WTC11 (cell line): ENCODE data around the gene ETS1. TPM values are rescaled to one million over a fixed set of nuclear protein-coding genes. Genes with fewer than 3 reads are reported as not detected.

Experiments used
- ATAC-seq: fragments of 200-7000 bp; cut with Tn5 transposase; 2 replicates; pipeline ENCODE4 v1.10.0; 2021; ENCODE audit warnings: mild to moderate bottlenecking, moderate library complexity
- CTCF ChIA-PET: fragments of 300-600 bp; sonication (Branson Sonifier 250); formaldehyde crosslinking; loops from one replicate; lab custom pipeline; 2021; ENCODE audit warnings: antibody characterized with exemption; lab: Charles Lee
- POLR2A ChIA-PET: fragments of 350-600 bp; sonication (Branson Sonifier 250); formaldehyde crosslinking; loops from one replicate; lab custom pipeline; 2021; ENCODE audit warnings: antibody characterized with exemption; lab: Charles Lee
- DNase-seq: peaks from one replicate; pipeline ENCODE4 v3.0.0; 2021; ENCODE audit warnings: low spot score
- H3K27ac Mint-ChIP-seq: 2 replicates; pipeline ENCODE4 v1.8.0; 2021; ENCODE audit warnings: mixed read lengths
- H3K27me3 Mint-ChIP-seq: 2 replicates; pipeline ENCODE4 v1.8.0; 2021; ENCODE audit warnings: low read depth, mild to moderate bottlenecking, moderate library complexity, mixed read lengths
- H3K36me3 Mint-ChIP-seq: 2 replicates; pipeline ENCODE4 v1.8.0; 2021; ENCODE audit warnings: mixed read lengths
- H3K4me1 Mint-ChIP-seq: 2 replicates; pipeline ENCODE4 v1.8.0; 2022; ENCODE audit warnings: mixed read lengths
- H3K4me3 Mint-ChIP-seq: 2 replicates; pipeline ENCODE4 v1.8.0; 2021; ENCODE audit warnings: mild to moderate bottlenecking, moderate library complexity, mixed read lengths
- H3K9me3 Mint-ChIP-seq: 2 replicates; pipeline ENCODE4 v1.8.0; 2021; ENCODE audit warnings: mixed read lengths
- ATF1 ChIP-seq: sonication (generic); formaldehyde crosslinking; IDR thresholded peaks from 2 replicates; pipeline ENCODE4 v1.8.1; 2023; ENCODE audit warnings: mild to moderate bottlenecking, moderate library complexity, missing genetic modification reagents
- CREM ChIP-seq: sonication (generic); formaldehyde crosslinking; IDR thresholded peaks from 2 replicates; pipeline ENCODE4 v1.8.1; 2022; ENCODE audit warnings: mild to moderate bottlenecking, missing genetic modification reagents, moderate library complexity
- EMX1 ChIP-seq: fragments of 250-450 bp; sonication (Bioruptor Pico); IDR thresholded peaks from 2 replicates; pipeline ENCODE4 v1.8.0; 2021; ENCODE audit warnings: mild to moderate bottlenecking
- ETV6 ChIP-seq: sonication (generic); formaldehyde crosslinking; IDR thresholded peaks from 2 replicates; pipeline ENCODE4 v1.8.1; 2022; ENCODE audit warnings: mild to moderate bottlenecking, missing genetic modification reagents
- FOXP1 ChIP-seq: sonication (generic); formaldehyde crosslinking; IDR thresholded peaks from 2 replicates; pipeline ENCODE4 v1.8.0; 2022; ENCODE audit warnings: missing genetic modification reagents, mild to moderate bottlenecking, moderate library complexity, borderline replicate concordance
- GRHL2 ChIP-seq: fragments of 250-450 bp; sonication (Bioruptor Pico); IDR thresholded peaks from 2 replicates; pipeline ENCODE4 v1.8.0; 2022; ENCODE audit warnings: mild to moderate bottlenecking, moderate library complexity; ENCODE audit not compliant: insufficient replicate concordance, severe bottlenecking
- IRF1 ChIP-seq: sonication (generic); formaldehyde crosslinking; IDR thresholded peaks from 2 replicates; pipeline ENCODE4 v1.8.0; 2023; ENCODE audit warnings: missing genetic modification reagents
- NFATC4 ChIP-seq: fragments of 250-450 bp; sonication (Bioruptor Pico); IDR thresholded peaks from 2 replicates; pipeline ENCODE4 v1.9.0; 2021; ENCODE audit warnings: mild to moderate bottlenecking
- NFYB ChIP-seq: sonication (generic); formaldehyde crosslinking; conservative IDR thresholded peaks from 2 replicates; pipeline ENCODE4 v1.8.0; 2022; ENCODE audit warnings: low read depth, missing genetic modification reagents
- PRRX2 ChIP-seq: fragments of 250-450 bp; sonication (Bioruptor Pico); IDR thresholded peaks from 2 replicates; pipeline ENCODE4 v1.8.0; 2021; ENCODE audit warnings: mild to moderate bottlenecking
- USF2 ChIP-seq: sonication (generic); formaldehyde crosslinking; IDR thresholded peaks from 2 replicates; pipeline ENCODE4 v1.8.1; 2023; ENCODE audit warnings: mild to moderate bottlenecking, missing genetic modification reagents, moderate library complexity
- ZBTB21 ChIP-seq: sonication (generic); formaldehyde crosslinking; IDR thresholded peaks from 2 replicates; pipeline ENCODE4 v1.8.1; 2023; ENCODE audit warnings: mild to moderate bottlenecking, missing genetic modification reagents, borderline replicate concordance
- total RNA-seq: library from RNA; stranded (reverse); gene quantifications from 3 replicates; pipeline ENCODE4 v1.2.3, GENCODE V29; 2021
- TF ChIP-seq, protein P1 (sequence below): sonication (generic); formaldehyde crosslinking; IDR thresholded peaks from 2 replicates; pipeline ENCODE4 v1.8.1; 2023; ENCODE audit warnings: mild to moderate bottlenecking, missing genetic modification reagents
- TF ChIP-seq, protein P2 (sequence below): fragments of 250-450 bp; sonication (Bioruptor Pico); IDR thresholded peaks from 2 replicates; pipeline ENCODE4 v1.9.0; 2021; ENCODE audit warnings: mild to moderate bottlenecking, borderline replicate concordance
- TF ChIP-seq, protein P3 (sequence below): sonication (generic); formaldehyde crosslinking; IDR thresholded peaks from 2 replicates; pipeline ENCODE4 v1.8.0; 2022; ENCODE audit warnings: mild to moderate bottlenecking, missing genetic modification reagents
- TF ChIP-seq, protein P4 (sequence below): sonication (generic); formaldehyde crosslinking; conservative IDR thresholded peaks from 2 replicates; pipeline ENCODE4 v1.8.1; 2022; ENCODE audit warnings: mild to moderate bottlenecking, missing genetic modification reagents
- TF ChIP-seq, protein P5 (sequence below): sonication (generic); formaldehyde crosslinking; IDR thresholded peaks from 2 replicates; pipeline ENCODE4 v1.8.0; 2022; ENCODE audit warnings: missing genetic modification reagents

Gene ETS1
- total RNA-seq, 1 experiment from 2014 or later: 33.1 TPM

GRCh38 chr11:128463979-128464378 is 123.4 kb downstream of the ETS1 start (continued):
- TF ChIP-seq GRHL2 (CRISPR knock-in tag) (no peak), NFYB (CRISPR knock-in tag) (no peak), CREM (CRISPR knock-in tag) (no peak), NFATC4 (CRISPR knock-in tag) (no peak), IRF1 (CRISPR knock-in tag) (no peak), USF2 (no peak), ATF1 (CRISPR knock-in tag) (no peak), FOXP1 (CRISPR knock-in tag) (no peak)
- TF ChIP-seq, protein P1, sequence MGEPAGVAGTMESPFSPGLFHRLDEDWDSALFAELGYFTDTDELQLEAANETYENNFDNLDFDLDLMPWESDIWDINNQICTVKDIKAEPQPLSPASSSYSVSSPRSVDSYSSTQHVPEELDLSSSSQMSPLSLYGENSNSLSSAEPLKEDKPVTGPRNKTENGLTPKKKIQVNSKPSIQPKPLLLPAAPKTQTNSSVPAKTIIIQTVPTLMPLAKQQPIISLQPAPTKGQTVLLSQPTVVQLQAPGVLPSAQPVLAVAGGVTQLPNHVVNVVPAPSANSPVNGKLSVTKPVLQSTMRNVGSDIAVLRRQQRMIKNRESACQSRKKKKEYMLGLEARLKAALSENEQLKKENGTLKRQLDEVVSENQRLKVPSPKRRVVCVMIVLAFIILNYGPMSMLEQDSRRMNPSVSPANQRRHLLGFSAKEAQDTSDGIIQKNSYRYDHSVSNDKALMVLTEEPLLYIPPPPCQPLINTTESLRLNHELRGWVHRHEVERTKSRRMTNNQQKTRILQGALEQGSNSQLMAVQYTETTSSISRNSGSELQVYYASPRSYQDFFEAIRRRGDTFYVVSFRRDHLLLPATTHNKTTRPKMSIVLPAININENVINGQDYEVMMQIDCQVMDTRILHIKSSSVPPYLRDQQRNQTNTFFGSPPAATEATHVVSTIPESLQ (CRISPR knock-in tag): no peak
- TF ChIP-seq, protein P2, sequence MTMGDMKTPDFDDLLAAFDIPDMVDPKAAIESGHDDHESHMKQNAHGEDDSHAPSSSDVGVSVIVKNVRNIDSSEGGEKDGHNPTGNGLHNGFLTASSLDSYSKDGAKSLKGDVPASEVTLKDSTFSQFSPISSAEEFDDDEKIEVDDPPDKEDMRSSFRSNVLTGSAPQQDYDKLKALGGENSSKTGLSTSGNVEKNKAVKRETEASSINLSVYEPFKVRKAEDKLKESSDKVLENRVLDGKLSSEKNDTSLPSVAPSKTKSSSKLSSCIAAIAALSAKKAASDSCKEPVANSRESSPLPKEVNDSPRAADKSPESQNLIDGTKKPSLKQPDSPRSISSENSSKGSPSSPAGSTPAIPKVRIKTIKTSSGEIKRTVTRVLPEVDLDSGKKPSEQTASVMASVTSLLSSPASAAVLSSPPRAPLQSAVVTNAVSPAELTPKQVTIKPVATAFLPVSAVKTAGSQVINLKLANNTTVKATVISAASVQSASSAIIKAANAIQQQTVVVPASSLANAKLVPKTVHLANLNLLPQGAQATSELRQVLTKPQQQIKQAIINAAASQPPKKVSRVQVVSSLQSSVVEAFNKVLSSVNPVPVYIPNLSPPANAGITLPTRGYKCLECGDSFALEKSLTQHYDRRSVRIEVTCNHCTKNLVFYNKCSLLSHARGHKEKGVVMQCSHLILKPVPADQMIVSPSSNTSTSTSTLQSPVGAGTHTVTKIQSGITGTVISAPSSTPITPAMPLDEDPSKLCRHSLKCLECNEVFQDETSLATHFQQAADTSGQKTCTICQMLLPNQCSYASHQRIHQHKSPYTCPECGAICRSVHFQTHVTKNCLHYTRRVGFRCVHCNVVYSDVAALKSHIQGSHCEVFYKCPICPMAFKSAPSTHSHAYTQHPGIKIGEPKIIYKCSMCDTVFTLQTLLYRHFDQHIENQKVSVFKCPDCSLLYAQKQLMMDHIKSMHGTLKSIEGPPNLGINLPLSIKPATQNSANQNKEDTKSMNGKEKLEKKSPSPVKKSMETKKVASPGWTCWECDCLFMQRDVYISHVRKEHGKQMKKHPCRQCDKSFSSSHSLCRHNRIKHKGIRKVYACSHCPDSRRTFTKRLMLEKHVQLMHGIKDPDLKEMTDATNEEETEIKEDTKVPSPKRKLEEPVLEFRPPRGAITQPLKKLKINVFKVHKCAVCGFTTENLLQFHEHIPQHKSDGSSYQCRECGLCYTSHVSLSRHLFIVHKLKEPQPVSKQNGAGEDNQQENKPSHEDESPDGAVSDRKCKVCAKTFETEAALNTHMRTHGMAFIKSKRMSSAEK (CRISPR knock-in tag): no peak
- TF ChIP-seq, protein P3, sequence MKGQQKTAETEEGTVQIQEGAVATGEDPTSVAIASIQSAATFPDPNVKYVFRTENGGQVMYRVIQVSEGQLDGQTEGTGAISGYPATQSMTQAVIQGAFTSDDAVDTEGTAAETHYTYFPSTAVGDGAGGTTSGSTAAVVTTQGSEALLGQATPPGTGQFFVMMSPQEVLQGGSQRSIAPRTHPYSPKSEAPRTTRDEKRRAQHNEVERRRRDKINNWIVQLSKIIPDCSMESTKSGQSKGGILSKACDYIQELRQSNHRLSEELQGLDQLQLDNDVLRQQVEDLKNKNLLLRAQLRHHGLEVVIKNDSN (CRISPR knock-in tag): no peak

- ChIA-PET POLR2A (no interaction called here), CTCF (no interaction called here)
- Mint-ChIP-seq H3K27me3 (no peaks in the 10 kb centered on the region), H3K4me1 (no peaks in the 10 kb centered on the region), H3K9me3 (no peaks in the 10 kb centered on the region), H3K36me3 (peaks cover 13% of the 10 kb centered on the region), H3K27ac (no peak overlapping the region), H3K4me3 (no peak overlapping the region)
- no peak for DNase-seq
- no peak for ATAC-seq
- TF ChIP-seq, protein P1 (CRISPR knock-in tag): no peak
- TF ChIP-seq PRRX2: no peak
- no peak for TF ChIP-seq ETV6 (CRISPR knock-in tag)
- TF ChIP-seq, protein P4, sequence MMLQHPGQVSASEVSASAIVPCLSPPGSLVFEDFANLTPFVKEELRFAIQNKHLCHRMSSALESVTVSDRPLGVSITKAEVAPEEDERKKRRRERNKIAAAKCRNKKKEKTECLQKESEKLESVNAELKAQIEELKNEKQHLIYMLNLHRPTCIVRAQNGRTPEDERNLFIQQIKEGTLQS (CRISPR knock-in tag): no peak
- TF ChIP-seq ZBTB21 (CRISPR knock-in tag): no peak
- TF ChIP-seq, protein P5, sequence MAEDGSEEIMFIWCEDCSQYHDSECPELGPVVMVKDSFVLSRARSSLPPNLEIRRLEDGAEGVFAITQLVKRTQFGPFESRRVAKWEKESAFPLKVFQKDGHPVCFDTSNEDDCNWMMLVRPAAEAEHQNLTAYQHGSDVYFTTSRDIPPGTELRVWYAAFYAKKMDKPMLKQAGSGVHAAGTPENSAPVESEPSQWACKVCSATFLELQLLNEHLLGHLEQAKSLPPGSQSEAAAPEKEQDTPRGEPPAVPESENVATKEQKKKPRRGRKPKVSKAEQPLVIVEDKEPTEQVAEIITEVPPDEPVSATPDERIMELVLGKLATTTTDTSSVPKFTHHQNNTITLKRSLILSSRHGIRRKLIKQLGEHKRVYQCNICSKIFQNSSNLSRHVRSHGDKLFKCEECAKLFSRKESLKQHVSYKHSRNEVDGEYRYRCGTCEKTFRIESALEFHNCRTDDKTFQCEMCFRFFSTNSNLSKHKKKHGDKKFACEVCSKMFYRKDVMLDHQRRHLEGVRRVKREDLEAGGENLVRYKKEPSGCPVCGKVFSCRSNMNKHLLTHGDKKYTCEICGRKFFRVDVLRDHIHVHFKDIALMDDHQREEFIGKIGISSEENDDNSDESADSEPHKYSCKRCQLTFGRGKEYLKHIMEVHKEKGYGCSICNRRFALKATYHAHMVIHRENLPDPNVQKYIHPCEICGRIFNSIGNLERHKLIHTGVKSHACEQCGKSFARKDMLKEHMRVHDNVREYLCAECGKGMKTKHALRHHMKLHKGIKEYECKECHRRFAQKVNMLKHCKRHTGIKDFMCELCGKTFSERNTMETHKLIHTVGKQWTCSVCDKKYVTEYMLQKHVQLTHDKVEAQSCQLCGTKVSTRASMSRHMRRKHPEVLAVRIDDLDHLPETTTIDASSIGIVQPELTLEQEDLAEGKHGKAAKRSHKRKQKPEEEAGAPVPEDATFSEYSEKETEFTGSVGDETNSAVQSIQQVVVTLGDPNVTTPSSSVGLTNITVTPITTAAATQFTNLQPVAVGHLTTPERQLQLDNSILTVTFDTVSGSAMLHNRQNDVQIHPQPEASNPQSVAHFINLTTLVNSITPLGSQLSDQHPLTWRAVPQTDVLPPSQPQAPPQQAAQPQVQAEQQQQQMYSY (CRISPR knock-in tag): no peak
- TF ChIP-seq EMX1 (CRISPR knock-in tag): no peak
- no peak for TF ChIP-seq IRF1 (CRISPR knock-in tag)
Observed at GRCh38 chr11:128463371-128463829, 124.0 kb downstream of the ETS1 start.
